K562 (cell line): ENCODE results near the gene SP6. TPM values are rescaled to one million over a fixed set of nuclear protein-coding genes. Genes with fewer than 3 reads are reported as not detected.

Experiments
- BRF1 ChIP-seq: IDR thresholded peaks from 3 replicates; pipeline ENCODE4 v1.6.1; 2011; ENCODE audit warnings: borderline replicate concordance, mild to moderate bottlenecking; ENCODE audit not compliant: insufficient read length; ENCODE audit errors: extremely low read depth
- CGGBP1 ChIP-seq: fragments of 250-450 bp; sonication (Bioruptor Pico); IDR thresholded peaks from 2 replicates; pipeline ENCODE4 v1.9.0; 2021; ENCODE audit warnings: mild to moderate bottlenecking
- CREB3L1 ChIP-seq: fragments of 450-650 bp; IDR thresholded peaks from 2 replicates; pipeline ENCODE4 v1.6.1; 2014; ENCODE audit warnings: low read depth, mild to moderate bottlenecking, moderate library complexity, borderline replicate concordance
- DMBX1 ChIP-seq: fragments of 250-450 bp; sonication (Bioruptor Pico); IDR thresholded peaks from 2 replicates; pipeline ENCODE4 v1.8.0; 2022; ENCODE audit warnings: inconsistent platforms, mild to moderate bottlenecking, moderate library complexity, borderline replicate concordance
- ELK1 ChIP-seq: sonication (generic); formaldehyde crosslinking; IDR thresholded peaks from 2 replicates; pipeline ENCODE4 v1.8.1; 2022; ENCODE audit warnings: missing genetic modification reagents
- FIP1L1 ChIP-seq: fragments of 200-400 bp; formaldehyde crosslinking; IDR thresholded peaks from 2 replicates; pipeline ENCODE4 v1.6.1; 2018; ENCODE audit warnings: mild to moderate bottlenecking, low read depth, low read length; ENCODE audit not compliant: poor library complexity, severe bottlenecking
- FOXK2 ChIP-seq, 2 experiments: fragments of 450-650 bp; IDR thresholded peaks in 1 of 2; conservative IDR thresholded peaks in 1 of 2; 2 replicates each; pipeline ENCODE4 v1.6.1; 2016; ENCODE audit warnings: low read depth in 2 of 2, mild to moderate bottlenecking in 1 of 2
- GTF2B ChIP-seq: IDR thresholded peaks from 2 replicates; pipeline ENCODE4 v1.6.1; 2011; ENCODE audit not compliant: insufficient read length; ENCODE audit errors: extremely low read depth
- NFE2 ChIP-seq: IDR thresholded peaks from 2 replicates; pipeline ENCODE4 v1.6.1; 2014; ENCODE audit warnings: antibody characterized with exemption, low read depth
- PATZ1 ChIP-seq: fragments of 250-450 bp; sonication (Bioruptor Pico); IDR thresholded peaks from 2 replicates; pipeline ENCODE4 v1.5.0; 2020; ENCODE audit warnings: mild to moderate bottlenecking, borderline replicate concordance
- PCBP2 ChIP-seq: fragments of 200-400 bp; formaldehyde crosslinking; IDR thresholded peaks from 2 replicates; pipeline ENCODE4 v1.6.1; 2018; ENCODE audit warnings: low read length, low read depth, mild to moderate bottlenecking, moderate library complexity; ENCODE audit not compliant: poor library complexity, severe bottlenecking
- POU5F1 ChIP-seq: fragments of 150-350 bp; IDR thresholded peaks from 2 replicates; pipeline ENCODE4 v1.6.1; 2014; ENCODE audit warnings: borderline replicate concordance, low read length, low read depth, mild to moderate bottlenecking; ENCODE audit not compliant: partially characterized antibody
- RBM39 ChIP-seq: fragments of 200-400 bp; formaldehyde crosslinking; optimal IDR thresholded peaks from 2 replicates; pipeline ENCODE3; 2018; ENCODE audit warnings: low read depth, low read length
- SOX6 ChIP-seq: fragments of 450-650 bp; IDR thresholded peaks from 2 replicates; pipeline ENCODE4 v1.6.1; 2014; ENCODE audit warnings: mild to moderate bottlenecking
- TCF7 ChIP-seq: sonication (generic); IDR thresholded peaks from 2 replicates; pipeline ENCODE4 v1.6.1; 2016; ENCODE audit warnings: antibody characterized with exemption, borderline replicate concordance
- YY1 ChIP-seq, 3 experiments: IDR thresholded peaks; 2 replicates each; pipeline ENCODE4 v1.6.1; 2011; ENCODE audit warnings: low read length in 2 of 3, mild to moderate bottlenecking in 2 of 3, moderate library complexity in 2 of 3, borderline replicate concordance in 1 of 3, control low read depth in 1 of 3, low read depth in 1 of 3; ENCODE audit not compliant: insufficient read depth in 3 of 3, insufficient replicate concordance in 2 of 3, control insufficient read depth in 1 of 3, insufficient read length in 1 of 3; ENCODE audit errors: extremely low read depth in 1 of 3
- ZNF146 ChIP-seq: IDR thresholded peaks from one replicate; pipeline ENCODE4 v1.6.1; 2018; ENCODE audit warnings: missing compliant biosample characterization; ENCODE audit not compliant: unreplicated experiment
- ZNF239 ChIP-seq: fragments of 250-450 bp; sonication (Bioruptor Pico); IDR thresholded peaks from 2 replicates; pipeline ENCODE4 v1.4.0; 2020; ENCODE audit warnings: mild to moderate bottlenecking
- ZNF431 ChIP-seq: sonication (generic); formaldehyde crosslinking; IDR thresholded peaks from 2 replicates; pipeline ENCODE4 v1.8.0; 2022; ENCODE audit warnings: mild to moderate bottlenecking, missing genetic modification reagents
- ZNF644 ChIP-seq: fragments of 200-800 bp; sonication (Bioruptor generic); IDR thresholded peaks from 2 replicates; pipeline ENCODE4 v1.6.1; 2016; ENCODE audit warnings: low read depth, missing genetic modification characterization, missing compliant biosample characterization
- ZNF699 ChIP-seq: fragments of 250-450 bp; sonication (Bioruptor Pico); IDR thresholded peaks from 2 replicates; pipeline ENCODE4 v1.8.0; 2021; ENCODE audit warnings: mild to moderate bottlenecking, moderate library complexity; ENCODE audit not compliant: insufficient replicate concordance
- polyA plus RNA-seq, 8 experiments: library from polyadenylated mRNA; depleted of rRNA in 4 of 8; stranded (reverse) in 5 of 8; unstranded in 3 of 8; fragments of >200 nt; fragmentation: Nextera tagmentation in 2 of 8; fragmentation: Illumina TruSeq in 1 of 8; extraction: Ambion mirVana in 2 of 8; extraction: Trizol in 1 of 8; gene quantifications; 2 replicates each; pipeline versions ENCODE4 v1.2.1 to v1.2.3, GENCODE V29; 2011 to 2014; ENCODE audit warnings: inconsistent platforms in 1 of 8, missing spikeins in 1 of 8
- total RNA-seq, 7 experiments: library from RNA; depleted of rRNA in 6 of 7; stranded (reverse); fragments of >200 nt in 6 of 7; fragmentation: Illumina TruSeq in 2 of 7; extraction: Trizol in 2 of 7; gene quantifications; 2 replicates each; pipeline versions ENCODE4 v1.2.1 to v1.2.3, GENCODE V29; 2011 to 2021; ENCODE audit warnings: low replicate concordance in 1 of 7

SP6 gene
- total and polyA plus RNA-seq, 9 of the 15 experiments (the other 6 are each of a cell fraction or from before 2014, with no cell fraction given), result 0.11 to 7.9 (median 2.2) TPM

- TF ChIP-seq FOXK2 (conservative IDR thresholded peaks at IDR 0.05 in 1 of 2, IDR thresholded peaks at IDR 0.05 in 1 of 2; ENCODE audit: low read depth in 2 of 2), result peak; percentile 86 to 92
- peak; percentile 32 for TF ChIP-seq RBM39
- peak; percentile 80 for TF ChIP-seq SOX6
- peak; percentile 82; the same call in 1 of the 2 replicates for TF ChIP-seq DMBX1 (CRISPR knock-in tag)
- TF ChIP-seq GTF2B, result no peak
- no peak for TF ChIP-seq ZNF699 (CRISPR knock-in tag)
- TF ChIP-seq ZNF644 (tag), result peak; percentile 68; the same call in 1 of the 2 replicates
- TF ChIP-seq TCF7, result peak; percentile 35; the same call in 1 of the 2 replicates
- TF ChIP-seq YY1 (IDR thresholded peaks at IDR 0.05; ENCODE audit: borderline replicate concordance in 1 of 3, control insufficient read depth in 1 of 3, extremely low read depth in 1 of 3, insufficient read depth in 3 of 3, insufficient read length in 1 of 3, insufficient replicate concordance in 2 of 3, low read depth in 1 of 3, low read length in 2 of 3), result peak in 1 of 3 experiments; percentile 24
- TF ChIP-seq ELK1 (CRISPR knock-in tag), result no peak
- TF ChIP-seq BRF1, result no peak
- 0 out of 2 replicates have a peak, but pooled peaks have one; percentile 55 for TF ChIP-seq ZNF239 (CRISPR knock-in tag)
- TF ChIP-seq PCBP2, result no peak
- TF ChIP-seq POU5F1, result no peak
- no peak for TF ChIP-seq ZNF431 (CRISPR knock-in tag)
- no peak for TF ChIP-seq CGGBP1 (CRISPR knock-in tag)
- TF ChIP-seq CREB3L1, result no peak
- no peak for TF ChIP-seq PATZ1 (CRISPR knock-in tag)
- no peak for TF ChIP-seq ZNF146 (CRISPR knock-in tag)
- no peak for TF ChIP-seq FIP1L1
- peak; percentile 27; the same call in 1 of the 2 replicates for TF ChIP-seq NFE2
Observed at GRCh38 chr17:47877368-47878034, 26.5 kb upstream of the SP6 start (continued).
